Lung microvascular endothelial cell (primary cell): ENCODE measurements around the gene SLC26A8. TPM values are rescaled to one million over a fixed set of nuclear protein-coding genes. Genes with fewer than 3 reads are reported as not detected.

ENCODE experiments used
- DNase-seq, 2 donors: peaks; one replicate each; pipeline versions ENCODE4 v3.0.0 to v3.0.0-alpha.2; 2010; ENCODE audit warnings: low read depth in 2 of 2
- total RNA-seq: library from RNA; depleted of rRNA; stranded (reverse); fragments of >200 nt; gene quantifications from 2 replicates; pipeline ENCODE4 v1.2.1, GENCODE V29; 2014

SLC26A8 gene, protein sequence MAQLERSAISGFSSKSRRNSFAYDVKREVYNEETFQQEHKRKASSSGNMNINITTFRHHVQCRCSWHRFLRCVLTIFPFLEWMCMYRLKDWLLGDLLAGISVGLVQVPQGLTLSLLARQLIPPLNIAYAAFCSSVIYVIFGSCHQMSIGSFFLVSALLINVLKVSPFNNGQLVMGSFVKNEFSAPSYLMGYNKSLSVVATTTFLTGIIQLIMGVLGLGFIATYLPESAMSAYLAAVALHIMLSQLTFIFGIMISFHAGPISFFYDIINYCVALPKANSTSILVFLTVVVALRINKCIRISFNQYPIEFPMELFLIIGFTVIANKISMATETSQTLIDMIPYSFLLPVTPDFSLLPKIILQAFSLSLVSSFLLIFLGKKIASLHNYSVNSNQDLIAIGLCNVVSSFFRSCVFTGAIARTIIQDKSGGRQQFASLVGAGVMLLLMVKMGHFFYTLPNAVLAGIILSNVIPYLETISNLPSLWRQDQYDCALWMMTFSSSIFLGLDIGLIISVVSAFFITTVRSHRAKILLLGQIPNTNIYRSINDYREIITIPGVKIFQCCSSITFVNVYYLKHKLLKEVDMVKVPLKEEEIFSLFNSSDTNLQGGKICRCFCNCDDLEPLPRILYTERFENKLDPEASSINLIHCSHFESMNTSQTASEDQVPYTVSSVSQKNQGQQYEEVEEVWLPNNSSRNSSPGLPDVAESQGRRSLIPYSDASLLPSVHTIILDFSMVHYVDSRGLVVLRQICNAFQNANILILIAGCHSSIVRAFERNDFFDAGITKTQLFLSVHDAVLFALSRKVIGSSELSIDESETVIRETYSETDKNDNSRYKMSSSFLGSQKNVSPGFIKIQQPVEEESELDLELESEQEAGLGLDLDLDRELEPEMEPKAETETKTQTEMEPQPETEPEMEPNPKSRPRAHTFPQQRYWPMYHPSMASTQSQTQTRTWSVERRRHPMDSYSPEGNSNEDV
- not detected in 2 replicates for total RNA-seq

GRCh38 chr6:36023996-36024795 lies at the start of gene SLC26A8:
Gene SLC26A8, minus strand, starts transcription at chr6:36024641. Its CDS starts 4,934 bp downstream, at chr6:36019707.
- DNase-seq = no peak

- DNase-seq = no peak
Observed at GRCh38 chr6:36073587-36073986, 49.1 kb upstream of the SLC26A8 start.

DNA sequence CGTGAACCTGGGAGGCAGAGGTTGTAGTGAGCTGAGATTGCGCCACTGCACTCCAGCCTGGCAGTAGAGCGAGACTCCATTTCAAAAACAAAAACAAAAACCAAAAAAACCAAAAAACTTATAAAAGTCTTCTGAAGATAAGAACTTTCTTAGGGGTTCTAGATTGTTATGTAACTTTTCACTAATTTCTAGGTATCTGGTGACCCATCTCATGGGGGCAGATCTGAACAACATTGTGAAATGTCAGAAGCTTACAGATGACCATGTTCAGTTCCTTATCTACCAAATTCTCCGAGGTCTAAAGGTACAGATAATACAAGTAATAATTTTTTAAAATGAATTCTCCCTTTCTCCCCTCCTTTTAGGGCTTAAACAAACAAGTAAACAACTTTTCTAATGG lies 48.2 kb upstream of the SLC26A8 start:
- no peak for DNase-seq

- DNase-seq = no peak
Observed at GRCh38 chr6:36071714-36072113, 47.3 kb upstream of the SLC26A8 start.

GRCh38 chr6:36071281-36071680 lies 46.8 kb upstream of the SLC26A8 start:
- no peak for DNase-seq

DNA sequence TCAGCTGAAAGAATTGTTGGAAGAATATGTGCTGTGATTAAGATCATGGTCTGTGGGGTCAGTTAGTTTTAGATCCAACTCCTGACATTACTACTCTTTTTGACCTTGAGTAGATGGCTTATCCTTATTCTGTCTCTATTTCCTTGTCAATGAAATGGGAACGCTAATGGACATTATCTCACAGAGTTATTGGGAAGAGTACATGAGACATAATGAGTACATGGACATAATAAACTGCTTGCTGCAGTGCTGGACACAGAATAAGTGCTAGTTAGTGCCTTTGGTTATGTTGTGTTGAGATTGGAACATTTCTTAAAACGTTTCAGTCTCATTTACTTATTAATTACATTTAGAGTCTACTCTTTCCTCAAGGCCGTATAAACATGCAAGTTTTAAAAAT lies 45.8 kb upstream of the SLC26A8 start:
- no peak for DNase-seq

DNA sequence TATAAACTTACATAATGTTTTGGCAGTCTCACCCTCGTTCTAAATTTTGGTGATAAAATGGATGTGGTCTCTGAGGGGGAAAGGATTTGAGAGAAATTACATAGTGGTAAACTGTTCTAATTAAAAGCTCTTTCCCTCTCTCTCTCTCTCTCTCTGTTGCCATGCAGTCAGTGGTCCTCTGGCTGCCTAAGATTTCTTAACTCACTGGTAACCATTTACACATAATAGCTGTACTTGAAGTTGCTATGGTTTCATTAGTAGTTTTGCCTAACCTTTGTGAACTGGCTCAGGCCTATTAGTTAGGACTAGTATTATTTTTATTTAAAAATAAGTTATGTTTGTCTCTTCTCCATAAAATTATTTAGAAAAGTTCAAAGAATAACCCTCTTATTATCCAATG lies 45.1 kb upstream of the SLC26A8 start:
- no peak for DNase-seq

DNA sequence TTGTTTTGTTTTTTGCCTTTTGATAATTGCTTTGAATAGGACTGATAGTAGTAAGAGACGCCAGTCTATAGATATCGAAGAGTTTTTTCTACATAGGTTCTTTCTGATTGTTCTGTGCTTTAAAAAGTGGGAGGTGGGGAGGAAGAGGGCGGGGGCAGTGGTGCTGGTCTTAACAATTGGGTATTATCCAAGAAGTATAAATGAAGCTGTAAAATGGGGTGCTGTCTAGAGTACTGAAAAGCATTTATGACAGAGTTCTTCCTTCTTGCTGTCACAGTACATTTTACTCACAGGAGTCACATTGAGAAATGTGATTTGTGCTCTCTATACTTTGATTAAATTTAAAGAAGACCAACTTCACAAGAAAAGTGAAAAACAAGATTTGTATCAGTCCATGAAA lies 44.1 kb upstream of the SLC26A8 start:
- DNase-seq = no peak

- DNase-seq = peak; percentile 13 to 17
Observed at GRCh38 chr6:36068012-36068392, 43.6 kb upstream of the SLC26A8 start.

GRCh38 chr6:36067374-36068011 lies 43.1 kb upstream of the SLC26A8 start:
- peak in 1 of 2 donors; percentile 11 for DNase-seq

- no peak for DNase-seq
Observed at GRCh38 chr6:36066817-36067216, 42.4 kb upstream of the SLC26A8 start.

DNA sequence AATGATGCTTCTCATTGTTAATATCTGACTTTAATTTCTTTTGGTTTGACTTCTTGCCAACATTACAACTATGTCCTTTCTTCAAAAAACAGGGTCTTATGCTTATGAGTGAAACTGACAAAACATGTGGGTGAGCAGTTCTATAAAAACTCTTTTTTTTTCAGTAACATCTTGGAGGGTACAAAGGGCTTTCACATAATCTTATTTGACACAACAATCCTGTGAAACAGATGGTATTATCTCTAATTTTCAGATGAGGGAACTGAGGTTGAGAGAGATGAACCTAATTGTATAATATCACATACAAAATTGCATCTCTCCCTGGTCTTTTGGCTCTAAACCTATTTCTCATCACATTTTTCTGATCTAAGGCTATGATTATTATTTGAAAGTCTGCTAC lies 41.5 kb upstream of the SLC26A8 start:
- DNase-seq = no peak

DNA sequence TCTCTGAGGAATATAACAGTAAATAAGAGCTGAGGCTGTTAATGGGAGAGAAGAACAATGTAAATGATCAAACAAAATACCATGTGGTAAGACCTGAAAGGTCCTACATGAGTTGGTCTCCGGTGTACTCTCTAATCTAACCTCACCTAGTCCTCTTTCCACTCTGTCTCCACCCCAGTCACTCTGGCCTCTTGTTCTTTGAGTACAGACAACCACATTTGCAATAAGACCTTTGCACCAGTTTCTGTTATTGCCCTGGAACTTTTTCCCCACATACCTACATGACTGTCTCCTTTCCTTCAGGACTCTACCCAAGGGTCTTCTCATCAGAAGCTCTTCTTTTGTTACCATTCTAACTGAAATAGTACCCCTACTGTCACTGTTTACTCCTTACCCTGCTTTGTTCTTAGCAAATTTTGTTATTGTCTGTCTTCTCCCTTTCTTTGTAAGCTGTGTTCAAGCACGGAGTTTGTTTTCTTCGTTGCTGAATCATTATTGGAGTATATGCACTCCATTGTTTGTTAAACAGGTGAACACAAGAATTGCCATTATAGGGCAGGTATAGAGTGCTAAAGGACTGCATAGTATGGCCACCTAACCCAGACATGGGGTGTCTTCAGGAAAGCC lies 40.4 kb upstream of the SLC26A8 start:
- DNase-seq = no peak

GRCh38 chr6:36063318-36064060 lies 39.0 kb upstream of the SLC26A8 start:
- DNase-seq = no peak

- DNase-seq = no peak
Observed at GRCh38 chr6:36062247-36062646, 37.8 kb upstream of the SLC26A8 start.

GRCh38 chr6:36061236-36061635 lies 36.8 kb upstream of the SLC26A8 start:
- no peak for DNase-seq

GRCh38 chr6:36056178-36056577 lies 31.7 kb upstream of the SLC26A8 start:
- no peak for DNase-seq

DNA sequence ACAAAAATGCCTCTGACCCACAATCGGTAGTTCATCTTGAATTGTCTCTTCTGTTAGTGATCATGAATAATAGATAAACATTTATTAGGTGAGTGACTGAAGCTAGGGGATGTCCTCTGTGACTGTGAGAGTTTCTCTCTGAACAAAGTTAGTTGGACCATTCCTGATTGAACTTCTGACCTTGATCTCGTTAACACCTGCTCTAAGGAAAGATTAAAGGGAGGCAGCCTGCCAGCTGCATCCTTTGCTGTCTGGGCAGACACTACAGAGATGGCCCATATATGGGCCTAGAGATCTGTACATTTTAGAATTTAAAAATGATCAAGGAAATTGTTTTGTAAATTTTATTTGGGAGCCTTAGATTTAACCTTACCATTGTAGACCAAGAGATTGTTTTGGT lies 30.5 kb upstream of the SLC26A8 start:
- peak in 1 of 2 donors; percentile 23 for DNase-seq

GRCh38 chr6:36054415-36054814 lies 30.0 kb upstream of the SLC26A8 start:
- no peak for DNase-seq

DNA sequence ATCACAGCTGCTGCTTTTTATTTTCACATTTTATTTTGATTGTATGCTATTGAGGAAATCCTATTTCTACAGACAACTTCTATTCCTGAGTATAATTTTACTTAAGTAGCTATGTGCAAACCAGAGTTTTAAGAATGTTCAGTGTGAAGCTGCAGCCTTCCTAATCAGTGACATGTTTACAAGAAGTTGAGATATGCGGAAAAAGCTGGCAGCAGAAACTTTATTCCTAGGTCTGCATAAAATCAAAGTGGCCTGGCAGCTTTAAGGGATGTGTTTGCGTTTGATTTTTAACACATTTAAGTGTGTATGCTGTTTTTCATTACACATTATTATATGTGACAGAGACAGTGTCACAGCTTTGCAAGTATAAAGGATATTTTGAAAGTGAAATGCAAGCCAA lies 29.4 kb upstream of the SLC26A8 start:
- DNase-seq = no peak
